CD4-positive, alpha-beta T cell (primary cell): Measurements from ENCODE around the gene CHKA. TPM values are rescaled to one million over a fixed set of nuclear protein-coding genes. Genes with fewer than 3 reads are reported as not detected.

Source experiments
- ATAC-seq: fragments of 200-7000 bp; cut with Tn5 transposase; one replicate; pipeline ENCODE4 v1.10.0; 2022; ENCODE audit warnings: mild to moderate bottlenecking; ENCODE audit not compliant: poor library complexity
- CTCF ChIA-PET: fragments of 350-600 bp; sonication (Branson Sonifier 250); formaldehyde crosslinking; loops from one replicate; lab custom pipeline; 2021; ENCODE audit warnings: antibody characterized with exemption, inconsistent platforms; lab: Charles Lee
- POLR2A ChIA-PET: fragments of 350-600 bp; sonication (Branson Sonifier 250); formaldehyde crosslinking; loops from one replicate; lab custom pipeline; 2021; ENCODE audit warnings: antibody characterized with exemption, inconsistent platforms; lab: Charles Lee
- DNase-seq, 14 experiments: peaks; one replicate each; pipeline ENCODE4 v3.0.0-alpha.2; 2013 to 2020; ENCODE audit warnings: mixed read lengths in 2 of 14
- H3K27ac ChIP-seq, 2 donors: one replicate each; pipeline versions ENCODE4 v1.5.1 to v1.7.0; 2013; ENCODE audit warnings: low read length in 2 of 2, low read depth in 1 of 2, mild to moderate bottlenecking in 1 of 2
- H3K27me3 ChIP-seq, 2 experiments: 1 replicate in 1 of 2; 2 replicates in 1 of 2; pipeline versions ENCODE4 v1.6.1 to v1.7.0; 2013; ENCODE audit warnings: low read length in 2 of 2, control low read depth in 1 of 2, mild to moderate bottlenecking in 1 of 2, moderate library complexity in 1 of 2; ENCODE audit not compliant: insufficient read depth in 2 of 2, control insufficient read depth in 1 of 2
- H3K36me3 ChIP-seq: one replicate; pipeline ENCODE4 v1.6.1; 2013; ENCODE audit warnings: low read length, control low read depth; ENCODE audit not compliant: insufficient read depth
- H3K4me1 ChIP-seq: one replicate; pipeline ENCODE4 v1.6.1; 2013; ENCODE audit warnings: low read length, control low read depth; ENCODE audit not compliant: insufficient read depth
- H3K4me3 ChIP-seq: one replicate; pipeline ENCODE4 v1.5.1; 2013; ENCODE audit warnings: mild to moderate bottlenecking, low read length, moderate library complexity
- H3K9me3 ChIP-seq, 2 experiments: 1 replicate in 1 of 2; 2 replicates in 1 of 2; pipeline versions ENCODE4 v1.6.1 to v1.7.0; 2013; ENCODE audit warnings: low read length in 2 of 2, mild to moderate bottlenecking in 2 of 2, control low read depth in 1 of 2, moderate library complexity in 1 of 2; ENCODE audit not compliant: control insufficient read depth in 1 of 2, insufficient read depth in 1 of 2
- H3K27ac Mint-ChIP-seq: one replicate; pipeline ENCODE4 v1.8.0; 2020; ENCODE audit warnings: mixed read lengths
- H3K27me3 Mint-ChIP-seq: one replicate; pipeline ENCODE4 v1.8.0; 2021; ENCODE audit warnings: mixed read lengths
- H3K36me3 Mint-ChIP-seq: one replicate; pipeline ENCODE4 v1.8.0; 2021; ENCODE audit warnings: low read depth, mixed read lengths
- H3K4me1 Mint-ChIP-seq: one replicate; pipeline ENCODE4 v1.8.0; 2021; ENCODE audit warnings: low read depth, mixed read lengths
- H3K4me3 Mint-ChIP-seq: one replicate; pipeline ENCODE4 v1.8.0; 2020; ENCODE audit warnings: mild to moderate bottlenecking, mixed read lengths
- H3K9me3 Mint-ChIP-seq: one replicate; pipeline ENCODE4 v1.8.0; 2020; ENCODE audit warnings: mixed read lengths
- CTCF ChIP-seq: fragments of 200-600 bp; IDR thresholded peaks from one replicate; pipeline ENCODE4 v1.8.0; 2022; ENCODE audit warnings: antibody characterized with exemption, mild to moderate bottlenecking
- intact Hi-C, 2 experiments: fragments of 100-400 bp; cut with DNase I in 1 of 2; cut with micrococcal nuclease in 1 of 2; formaldehyde crosslinking; loops; one replicate each; pipeline versions ENCODE4 v1.15.1 to v1.9.0; 2023 to 2025; cut with DNase I, micrococcal nuclease
- total RNA-seq, 174 experiments: library from RNA in 2 of 174; stranded (reverse) in 2 of 174; gene quantifications; one replicate each; pipeline ENCODE4 v1.2.3 and lab custom pipeline; 2021 to 2026

Gene CHKA
- total RNA-seq, 2 experiments from 2014 or later = 30.1 to 31.4 TPM

- no peak overlapping the region for H3K27ac ChIP-seq
- H3K4me3 Mint-ChIP-seq = no peak overlapping the region
- no peak for TF ChIP-seq CTCF
- no peak overlapping the region for H3K27ac Mint-ChIP-seq
- CTCF ChIA-PET = no interaction called here
- H3K4me3 ChIP-seq = no peak overlapping the region
- POLR2A ChIA-PET = interaction anchor here (0.6 kb wide), 1 partner anchor 86 kb away, joined by 3 read pairs; no protein-coding TSS in a partner anchor
- H3K27me3 Mint-ChIP-seq = no peaks in the 10 kb centered on the region
- H3K4me1 Mint-ChIP-seq = peaks cover 10% of the 10 kb centered on the region
- H3K27me3 ChIP-seq = no peaks in the 10 kb centered on the region
- no peaks in the 10 kb centered on the region for H3K9me3 ChIP-seq
- H3K36me3 ChIP-seq = no peaks in the 10 kb centered on the region
- H3K9me3 Mint-ChIP-seq = no peaks in the 10 kb centered on the region
- H3K36me3 Mint-ChIP-seq = no peaks in the 10 kb centered on the region
- peak in 3 of 14 experiments; percentile 30 to 38 (median 31) for DNase-seq
- intact Hi-C loops = no loop called here
- peaks cover 17% of the 10 kb centered on the region for H3K4me1 ChIP-seq
- ATAC-seq = no peak
Observed at GRCh38 chr11:68146010-68146540, 24.9 kb upstream of the CHKA start.

- Mint-ChIP-seq H3K27me3 (no peaks in the 10 kb centered on the region), H3K36me3 (no peaks in the 10 kb centered on the region), H3K4me3 (no peak overlapping the region), H3K9me3 (no peaks in the 10 kb centered on the region), H3K27ac (no peak overlapping the region), H3K4me1 (peaks cover 10% of the 10 kb centered on the region)
- no peak overlapping the region for H3K4me3 ChIP-seq
- ChIA-PET POLR2A (interaction anchor here (0.6 kb wide), 1 partner anchor 86 kb away, joined by 3 read pairs; no protein-coding TSS in a partner anchor), CTCF (no interaction called here)
- no peaks in the 10 kb centered on the region for H3K36me3 ChIP-seq
- H3K4me1 ChIP-seq = peaks cover 18% of the 10 kb centered on the region
- no peak overlapping the region for H3K27ac ChIP-seq
- TF ChIP-seq CTCF = no peak
- ATAC-seq (no peak), DNase-seq (no peak)
- H3K9me3 ChIP-seq = no peaks in the 10 kb centered on the region
- no peaks in the 10 kb centered on the region for H3K27me3 ChIP-seq
- intact Hi-C loops = no loop called here
Observed at GRCh38 chr11:68145120-68145866, 24.1 kb upstream of the CHKA start.

DNA sequence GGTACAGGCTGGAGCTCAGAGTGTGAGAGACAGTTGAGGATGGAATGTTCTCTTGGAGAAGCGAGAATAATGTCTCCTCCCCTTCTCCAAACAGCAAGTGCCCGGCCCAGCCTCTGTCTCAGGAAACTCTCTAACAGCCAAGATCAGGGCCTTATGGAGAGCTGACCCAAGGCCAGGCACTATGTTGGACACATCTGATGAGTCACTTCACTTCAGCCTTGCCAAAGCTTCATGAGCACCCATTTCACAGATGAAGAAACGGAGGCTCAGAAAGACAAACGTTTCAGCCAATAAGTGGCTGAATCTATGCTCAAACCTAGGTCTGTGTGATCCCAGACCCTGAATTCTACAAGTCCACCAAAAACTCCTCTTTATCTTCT lies 22.1 kb upstream of the CHKA start:
- Mint-ChIP-seq H3K27me3 (no peaks in the 10 kb centered on the region), H3K4me3 (no peak overlapping the region), H3K4me1 (peaks cover 10% of the 10 kb centered on the region), H3K27ac (no peak overlapping the region), H3K36me3 (no peaks in the 10 kb centered on the region), H3K9me3 (no peaks in the 10 kb centered on the region)
- H3K27me3 ChIP-seq = no peaks in the 10 kb centered on the region
- intact Hi-C loops = no loop called here
- no peak overlapping the region for H3K4me3 ChIP-seq
- H3K4me1 ChIP-seq = peaks cover 18% of the 10 kb centered on the region
- no peak overlapping the region for H3K27ac ChIP-seq
- TF ChIP-seq CTCF = no peak
- CTCF ChIA-PET = no interaction called here
- H3K36me3 ChIP-seq = no peaks in the 10 kb centered on the region
- ATAC-seq = no peak
- no peaks in the 10 kb centered on the region for H3K9me3 ChIP-seq
- DNase-seq = no peak
- POLR2A ChIA-PET = no interaction called here
